ENCODE measurements around the gene MEX3D. TPM values are rescaled to one million over a fixed set of nuclear protein-coding genes. Genes with fewer than 3 reads are reported as not detected.

MEX3D gene
- total RNA-seq, 1 experiment from 2014 or later, result 55.6 TPM

DNA sequence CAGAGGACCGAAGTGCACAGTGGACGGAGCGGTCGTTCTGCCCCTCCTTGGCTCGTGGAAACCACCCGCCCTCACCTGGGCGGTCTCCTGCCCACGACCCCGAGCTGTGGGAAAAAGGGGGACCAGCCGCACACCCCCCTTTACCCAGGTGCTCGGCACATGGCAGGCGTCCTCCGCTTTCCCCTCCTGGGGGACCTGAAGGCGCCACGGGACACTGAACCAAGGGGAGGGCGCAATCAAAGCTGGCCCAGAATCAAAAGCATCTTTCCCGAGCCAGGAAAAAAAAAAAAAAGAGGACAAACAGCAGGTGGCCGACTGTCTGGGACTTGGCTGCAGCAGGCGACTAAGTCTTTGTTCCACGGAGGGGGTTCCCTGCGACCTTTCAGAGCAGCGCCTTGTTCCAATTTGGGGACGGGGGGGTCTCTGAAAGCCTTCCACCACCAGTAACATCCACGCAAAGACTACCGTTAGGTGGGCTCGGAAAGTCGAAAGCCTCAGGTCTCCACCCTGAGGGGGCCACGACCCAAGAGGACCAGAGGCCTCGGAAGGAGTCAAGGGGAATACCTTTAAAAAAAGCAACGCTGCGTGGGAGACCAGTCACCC is 23.4 kb upstream of the MEX3D start:
- no peak for DNase-seq
- H3K4me1 ChIP-seq (replicated peaks; ENCODE audit: insufficient read depth), result peaks cover 7% of the 10 kb centered on the region; the same call in 1 of the 2 replicates
- BruUV-seq (replicated peaks), result TSS peak; percentile 58
- H3K27me3 ChIP-seq (ENCODE audit: insufficient read depth, low read depth), result no peaks in the 10 kb centered on the region
- TF ChIP-seq, protein P1, sequence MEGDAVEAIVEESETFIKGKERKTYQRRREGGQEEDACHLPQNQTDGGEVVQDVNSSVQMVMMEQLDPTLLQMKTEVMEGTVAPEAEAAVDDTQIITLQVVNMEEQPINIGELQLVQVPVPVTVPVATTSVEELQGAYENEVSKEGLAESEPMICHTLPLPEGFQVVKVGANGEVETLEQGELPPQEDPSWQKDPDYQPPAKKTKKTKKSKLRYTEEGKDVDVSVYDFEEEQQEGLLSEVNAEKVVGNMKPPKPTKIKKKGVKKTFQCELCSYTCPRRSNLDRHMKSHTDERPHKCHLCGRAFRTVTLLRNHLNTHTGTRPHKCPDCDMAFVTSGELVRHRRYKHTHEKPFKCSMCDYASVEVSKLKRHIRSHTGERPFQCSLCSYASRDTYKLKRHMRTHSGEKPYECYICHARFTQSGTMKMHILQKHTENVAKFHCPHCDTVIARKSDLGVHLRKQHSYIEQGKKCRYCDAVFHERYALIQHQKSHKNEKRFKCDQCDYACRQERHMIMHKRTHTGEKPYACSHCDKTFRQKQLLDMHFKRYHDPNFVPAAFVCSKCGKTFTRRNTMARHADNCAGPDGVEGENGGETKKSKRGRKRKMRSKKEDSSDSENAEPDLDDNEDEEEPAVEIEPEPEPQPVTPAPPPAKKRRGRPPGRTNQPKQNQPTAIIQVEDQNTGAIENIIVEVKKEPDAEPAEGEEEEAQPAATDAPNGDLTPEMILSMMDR (conservative IDR thresholded peaks at IDR 0.05), result no peak
- no peaks in the 10 kb centered on the region for H3K9me2 ChIP-seq (ENCODE audit: insufficient read depth)
- peaks cover 42% of the 10 kb centered on the region; the same call in 1 of the 2 replicates for H3F3A ChIP-seq (ENCODE audit: insufficient read depth, low read depth)
- POLR2A ChIA-PET (ENCODE audit: unreplicated experiment), result interaction anchor here (1.0 kb wide), 1 partner anchor 14 kb away, joined by 14 read pairs; the partner anchor contains the start of gene UQCR11
- H3K79me2 ChIP-seq (ENCODE audit: low read depth), result peaks cover 46% of the 10 kb centered on the region
- peak overlapping the region; percentile 88 for H3K27ac ChIP-seq
- H2AFZ ChIP-seq, result no peak overlapping the region
- intact Hi-C loops (cut with micrococcal nuclease; ENCODE audit: unreplicated experiment), result loop anchor here (2.0 kb wide), 1 partner anchor 185 kb away; the partner anchor contains the start of gene DAZAP1
- H4K20me1 ChIP-seq (ENCODE audit: insufficient read depth), result peaks cover 11% of the 10 kb centered on the region
- H3K9me3 ChIP-seq (ENCODE audit: insufficient read depth, low read depth), result no peaks in the 10 kb centered on the region
- H3K4me2 ChIP-seq, result peak overlapping the region; percentile 88
- peak overlapping the region; percentile 78 for H3K4me3 ChIP-seq
- CTCF ChIA-PET, result interaction anchor here (1.0 to 1.1 kb wide), 2 partner anchors 25 to 46 kb away, joined by 3 to 5 read pairs; no protein-coding TSS in a partner anchor
- H3K36me3 ChIP-seq (ENCODE audit: low read depth), result no peaks in the 10 kb centered on the region

- intact Hi-C loops (cut with micrococcal nuclease; ENCODE audit: unreplicated experiment), result loop anchor here (2.0 kb wide), 1 partner anchor 184 kb away; the partner anchor contains the start of gene DAZAP1
- Histone ChIP-seq H4K20me1 (ENCODE audit: insufficient read depth) (peaks cover 11% of the 10 kb centered on the region), H3K27ac (no peak overlapping the region; the same call in 1 of the 2 replicates), H3K4me2 (peak overlapping the region; percentile 88), H2AFZ (no peak overlapping the region), H3K4me1 (replicated peaks; ENCODE audit: insufficient read depth) (peaks cover 7% of the 10 kb centered on the region; the same call in 1 of the 2 replicates), H3K9me2 (ENCODE audit: insufficient read depth) (no peaks in the 10 kb centered on the region), H3K27me3 (ENCODE audit: insufficient read depth, low read depth) (no peaks in the 10 kb centered on the region), H3K4me3 (peak overlapping the region; percentile 78), H3F3A (ENCODE audit: insufficient read depth, low read depth) (peaks cover 42% of the 10 kb centered on the region; the same call in 1 of the 2 replicates), H3K9me3 (ENCODE audit: insufficient read depth, low read depth) (no peaks in the 10 kb centered on the region), H3K36me3 (ENCODE audit: low read depth) (no peaks in the 10 kb centered on the region), H3K79me2 (ENCODE audit: low read depth) (peaks cover 53% of the 10 kb centered on the region)
- no peak for DNase-seq
- TF ChIP-seq EZH2 (IDR thresholded peaks at IDR 0.05; ENCODE audit: low read depth), result no peak
- TF ChIP-seq, protein P1 (conservative IDR thresholded peaks at IDR 0.05), result no peak; the same call in 1 of the 2 replicates
- no TSS peak for BruUV-seq (replicated peaks)
- ChIA-PET CTCF (interaction anchor here (1.0 to 1.1 kb wide), 2 partner anchors 24 to 45 kb away, joined by 3 to 5 read pairs; no protein-coding TSS in a partner anchor), POLR2A (ENCODE audit: unreplicated experiment) (interaction anchor here (0.6 to 1.0 kb wide), 2 partner anchors 15 to 100 kb away, joined by 14 to 21 read pairs; partner anchors contain the start of genes REEP6 and UQCR11)
These were observed 22.7 kb upstream of the MEX3D start for GRCh38 chr19:1590641-1591397.

DNA sequence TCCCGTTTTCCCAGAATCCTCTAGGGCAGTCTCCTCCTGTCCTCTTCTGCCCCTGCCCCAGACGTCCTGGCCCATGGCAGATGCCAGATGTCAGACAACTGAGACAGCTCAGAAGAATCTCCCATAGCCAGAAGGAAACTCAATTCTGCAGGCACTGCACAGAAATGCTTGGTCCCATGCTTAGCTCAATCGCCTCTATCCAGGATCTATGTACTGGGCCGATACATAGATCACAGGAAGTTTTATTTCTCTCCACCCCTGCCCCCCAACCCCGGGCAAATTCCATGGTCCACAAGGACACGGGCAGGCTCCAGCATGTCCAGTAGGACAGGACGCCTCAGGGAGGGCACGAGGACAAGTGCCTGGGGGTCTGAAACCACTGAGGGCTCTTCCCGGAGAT is 19.7 kb upstream of the MEX3D start:
- H4K20me1 ChIP-seq (ENCODE audit: insufficient read depth), result peaks cover 11% of the 10 kb centered on the region
- intact Hi-C loops (cut with micrococcal nuclease; ENCODE audit: unreplicated experiment), result no loop called here
- BruUV-seq (replicated peaks), result no TSS peak

More for the DNA sequence above, 19.7 kb upstream of the MEX3D start:
- POLR2A ChIA-PET (ENCODE audit: unreplicated experiment), result interaction anchor here (0.6 kb wide), 1 partner anchor 97 kb away, joined by 12 read pairs; the partner anchor contains the start of gene REEP6
- CTCF ChIA-PET, result no interaction called here
- peaks cover 37% of the 10 kb centered on the region; the same call in 1 of the 2 replicates for H3F3A ChIP-seq (ENCODE audit: insufficient read depth, low read depth)
- peaks cover 7% of the 10 kb centered on the region for H3K4me1 ChIP-seq (replicated peaks; ENCODE audit: insufficient read depth)
- no peaks in the 10 kb centered on the region for H3K9me2 ChIP-seq (ENCODE audit: insufficient read depth)
- no peak overlapping the region for H3K4me3 ChIP-seq
- H3K4me2 ChIP-seq, result no peak overlapping the region
- DNase-seq, result no peak
- H2AFZ ChIP-seq, result no peak overlapping the region
- H3K27me3 ChIP-seq (ENCODE audit: insufficient read depth, low read depth), result no peaks in the 10 kb centered on the region
- H3K36me3 ChIP-seq (ENCODE audit: low read depth), result no peaks in the 10 kb centered on the region
- TF ChIP-seq, protein P1 (conservative IDR thresholded peaks at IDR 0.05), result no peak
- TF ChIP-seq EZH2 (IDR thresholded peaks at IDR 0.05; ENCODE audit: low read depth), result no peak
- 0 out of 2 replicates have a peak overlapping the region, but pooled peaks have one; percentile 29 for H3K27ac ChIP-seq
- no peaks in the 10 kb centered on the region for H3K9me3 ChIP-seq (ENCODE audit: insufficient read depth, low read depth)
- peaks cover 59% of the 10 kb centered on the region for H3K79me2 ChIP-seq (ENCODE audit: low read depth)

Data from PC-9 (cell line).